ENCODE results near the gene ST3GAL3.

Gene ST3GAL3

GRCh38 chr1:43707190-43708001 is at the start of gene ST3GAL3:
Gene ST3GAL3, plus strand, starts transcription at chr1:43707536. Its CDS starts 28,727 bp downstream, at chr1:43736263.
- DNase-seq (ENCODE audit: low read depth): peak; percentile 88

- no peak for DNase-seq (ENCODE audit: low read depth)
Observed at GRCh38 chr1:43659212-43660166, 47.8 kb upstream of the ST3GAL3 start.

- no peak for DNase-seq (ENCODE audit: low read depth)
Observed at GRCh38 chr1:43660355-43660754, 47.0 kb upstream of the ST3GAL3 start.

GRCh38 chr1:43664369-43664768 is 43.0 kb upstream of the ST3GAL3 start:
- DNase-seq (ENCODE audit: low read depth): no peak

GRCh38 chr1:43666608-43667007 is 40.7 kb upstream of the ST3GAL3 start:
- DNase-seq (ENCODE audit: low read depth): no peak

- DNase-seq (ENCODE audit: low read depth): no peak
Observed at GRCh38 chr1:43668956-43669355, 38.4 kb upstream of the ST3GAL3 start.

- DNase-seq (ENCODE audit: low read depth): no peak
Observed at GRCh38 chr1:43669878-43670277, 37.5 kb upstream of the ST3GAL3 start.

GRCh38 chr1:43671193-43671592 is 36.1 kb upstream of the ST3GAL3 start:
- DNase-seq (ENCODE audit: low read depth): no peak

GRCh38 chr1:43671626-43672330 is 35.6 kb upstream of the ST3GAL3 start:
- no peak for DNase-seq (ENCODE audit: low read depth)

- DNase-seq (ENCODE audit: low read depth): no peak
Observed at GRCh38 chr1:43673261-43673660, 34.1 kb upstream of the ST3GAL3 start.

- no peak for DNase-seq (ENCODE audit: low read depth)
Observed at GRCh38 chr1:43678940-43679339, 28.4 kb upstream of the ST3GAL3 start.

GRCh38 chr1:43683560-43683959 is 23.8 kb upstream of the ST3GAL3 start:
- DNase-seq (ENCODE audit: low read depth): no peak

GRCh38 chr1:43686801-43687200 is 20.5 kb upstream of the ST3GAL3 start:
- DNase-seq (ENCODE audit: low read depth): no peak

GRCh38 chr1:43687301-43688108 is 19.8 kb upstream of the ST3GAL3 start:
- no peak for DNase-seq (ENCODE audit: low read depth)

- DNase-seq (ENCODE audit: low read depth): no peak
Observed at GRCh38 chr1:43688109-43688387, 19.3 kb upstream of the ST3GAL3 start.

GRCh38 chr1:43688594-43689000 is 18.7 kb upstream of the ST3GAL3 start:
- DNase-seq (ENCODE audit: low read depth): no peak

GRCh38 chr1:43689289-43689688 is 18.0 kb upstream of the ST3GAL3 start:
- DNase-seq (ENCODE audit: low read depth): no peak

GRCh38 chr1:43691871-43692815 is 15.2 kb upstream of the ST3GAL3 start:
- no peak for DNase-seq (ENCODE audit: low read depth)

- no peak for DNase-seq (ENCODE audit: low read depth)
Observed at GRCh38 chr1:43693371-43693770, 14.0 kb upstream of the ST3GAL3 start.

- DNase-seq (ENCODE audit: low read depth): no peak
Observed at GRCh38 chr1:43699281-43699680, 8.1 kb upstream of the ST3GAL3 start.

GRCh38 chr1:43703836-43704235 is 3.5 kb upstream of the ST3GAL3 start:
- DNase-seq (ENCODE audit: low read depth): no peak
